NCI-H345 (cell line): ENCODE data around the gene ACOX2.
A peak's percentile ranks its signal among the peaks of the same experiment; 100 is the strongest.

Source experiments
- DNase-seq: peaks from one replicate; lab custom pipeline; 2025; lab: John Stamatoyannopoulos, UW

ACOX2 gene

GRCh38 chr3:58473275-58473674 is 63.7 kb downstream of the ACOX2 start:
- DNase-seq = no peak

DNA sequence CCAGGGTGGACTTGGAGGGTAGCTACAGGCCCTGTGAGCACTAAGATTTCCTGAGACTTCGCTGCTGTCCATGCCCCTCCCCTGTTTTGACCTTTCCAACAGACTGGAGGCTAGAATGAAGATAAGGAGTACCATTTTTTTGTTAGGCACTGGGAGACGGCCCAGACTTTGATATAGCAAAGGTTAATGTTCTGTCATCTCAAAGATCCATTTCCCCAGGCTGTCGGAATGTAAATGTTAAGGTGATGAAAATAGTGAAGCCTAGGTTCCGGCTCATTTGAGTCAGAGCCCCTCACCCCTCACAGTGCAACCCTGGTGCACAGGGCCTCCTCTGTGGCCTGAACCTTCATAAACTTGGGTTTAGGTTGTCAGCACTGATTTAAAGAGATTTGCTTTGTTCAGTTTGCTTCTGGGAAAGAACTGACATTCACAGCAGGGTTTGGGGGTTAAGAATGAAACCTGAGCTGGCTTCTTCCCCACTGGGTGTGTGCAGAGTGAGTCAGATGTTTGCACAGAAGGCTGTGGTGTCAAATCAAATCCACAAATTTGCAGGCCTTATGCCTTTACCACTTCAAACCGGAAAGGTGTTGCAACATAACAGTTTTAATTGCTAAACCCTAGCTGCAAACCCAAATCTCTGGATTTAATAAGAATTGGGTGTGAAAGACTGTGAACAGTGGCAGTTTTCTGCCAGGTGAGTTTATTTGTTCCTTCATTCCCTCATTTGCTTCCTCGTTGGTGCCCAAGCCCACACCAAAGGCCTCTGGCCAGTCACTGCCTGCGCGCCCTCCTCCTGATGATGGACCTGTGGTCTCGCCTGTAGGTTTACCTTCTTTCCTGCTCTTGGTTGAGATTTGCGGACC is 65.7 kb downstream of the ACOX2 start:
- peak; percentile 90 for DNase-seq

- DNase-seq = no peak
Observed at GRCh38 chr3:58470363-58471024, 66.5 kb downstream of the ACOX2 start.

GRCh38 chr3:58469096-58469495 is 67.9 kb downstream of the ACOX2 start:
- DNase-seq = no peak

DNA sequence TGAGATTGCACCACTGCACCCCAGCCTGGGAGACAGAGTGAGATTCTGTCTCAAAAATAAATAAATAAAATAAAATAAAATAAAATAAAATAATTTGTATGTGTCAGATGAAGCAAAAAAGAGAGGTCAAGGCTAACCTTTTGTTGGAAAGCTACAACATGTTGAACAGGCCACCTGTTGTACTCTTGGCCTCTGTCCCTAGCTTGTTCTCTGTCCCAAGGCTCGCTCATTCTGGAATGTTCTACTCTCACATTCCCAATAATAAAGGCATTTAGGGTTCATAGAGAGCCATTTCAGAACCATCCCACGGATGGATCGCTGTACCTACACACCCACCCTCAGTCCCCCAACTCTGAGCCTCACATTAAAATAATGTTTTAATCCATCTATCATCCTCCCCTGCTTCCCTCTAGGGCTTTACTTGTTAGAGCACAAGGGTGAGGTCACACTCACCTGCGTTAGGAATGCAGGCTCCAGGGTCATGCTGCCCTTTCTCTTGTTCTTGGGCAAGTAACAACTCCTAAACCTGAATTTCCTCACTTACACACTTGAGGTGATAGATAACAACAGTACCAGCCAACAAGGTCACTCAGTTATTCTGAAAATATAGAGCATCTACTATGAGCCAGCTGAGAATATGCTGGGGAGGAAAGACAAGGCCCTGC is 70.0 kb downstream of the ACOX2 start:
- no peak for DNase-seq

DNA sequence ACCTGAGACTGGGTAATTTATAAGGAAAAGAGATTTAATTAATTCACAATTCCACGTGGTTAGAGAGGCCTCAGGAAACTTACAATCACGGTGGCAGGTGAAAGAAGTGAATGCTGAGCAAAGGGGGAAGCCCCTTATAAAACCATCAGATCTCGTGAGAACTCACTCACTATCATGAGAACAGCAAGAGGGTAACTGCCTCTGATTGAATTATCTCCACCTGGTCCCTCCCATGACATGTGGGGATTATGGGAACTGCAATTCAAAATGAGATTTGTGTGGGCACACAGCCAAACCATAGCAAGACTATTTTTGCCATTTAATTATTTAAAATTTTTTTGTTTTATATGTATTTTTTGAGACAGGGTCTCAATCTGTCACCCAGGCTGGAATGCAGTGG is 72.1 kb downstream of the ACOX2 start:
- DNase-seq = no peak

DNA sequence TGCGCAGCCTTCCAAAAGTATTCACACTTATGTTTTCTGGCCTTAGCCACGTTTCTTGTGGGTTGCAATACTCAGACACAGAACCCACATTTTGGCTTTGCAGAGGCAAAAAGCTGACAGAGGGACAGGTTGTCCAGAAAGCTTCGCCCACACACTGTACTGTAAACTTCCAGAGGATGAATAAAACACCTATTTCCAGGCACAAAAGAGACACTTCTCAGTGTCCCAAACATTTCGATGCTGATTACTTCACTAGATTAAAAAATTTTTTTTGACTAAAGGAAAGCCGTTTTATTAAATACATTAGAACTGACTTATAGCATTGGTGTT is 73.1 kb downstream of the ACOX2 start:
- no peak for DNase-seq

GRCh38 chr3:58463181-58463941 is 73.6 kb downstream of the ACOX2 start:
- DNase-seq = peak; percentile 53

- DNase-seq = no peak
Observed at GRCh38 chr3:58462829-58463180, 74.2 kb downstream of the ACOX2 start.

DNA sequence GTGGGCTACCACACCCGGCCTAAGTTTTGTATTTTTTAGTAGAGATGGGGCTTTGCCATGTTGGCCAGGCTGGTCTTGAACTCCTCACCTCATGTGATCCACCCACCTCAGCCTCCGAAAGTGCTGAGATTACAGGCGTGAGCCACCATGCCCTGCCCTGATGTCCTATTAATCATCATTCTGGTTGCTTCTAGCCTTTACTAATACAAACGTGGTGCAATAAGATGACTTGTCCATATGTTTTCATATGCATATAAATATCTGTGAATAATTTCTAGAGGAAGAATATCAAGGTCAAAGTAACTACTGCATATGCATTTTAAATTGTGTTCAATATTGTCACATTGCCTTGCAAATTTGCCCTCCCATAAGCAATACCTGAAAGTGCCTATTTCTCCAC is 77.8 kb downstream of the ACOX2 start:
- DNase-seq = no peak
